GM18502 (cell line): ENCODE data around the gene LSM14B.

Source experiments
- ATAC-seq: cut with Tn5 transposase; IDR thresholded peaks from one replicate; pipeline ENCODE4 v1.9.1; 2021; ENCODE audit warnings: mild to moderate bottlenecking; ENCODE audit not compliant: unreplicated experiment, poor library complexity

The LSM14B gene

GRCh38 chr20:62131560-62132320 is 9.5 kb downstream of the LSM14B start:
- ATAC-seq = no peak

- no peak for ATAC-seq
These were observed 10.1 kb downstream of the LSM14B start for GRCh38 chr20:62132421-62132820.

GRCh38 chr20:62133051-62133845 is 11.0 kb downstream of the LSM14B start:
- no peak for ATAC-seq

- no peak for ATAC-seq
These were observed 11.6 kb downstream of the LSM14B start for GRCh38 chr20:62133864-62134263.

- ATAC-seq = no peak
These were observed 12.5 kb downstream of the LSM14B start for GRCh38 chr20:62134735-62135231.

GRCh38 chr20:62135573-62136266 is 13.4 kb downstream of the LSM14B start:
- no peak for ATAC-seq

GRCh38 chr20:62136283-62137091 is 14.2 kb downstream of the LSM14B start:
- ATAC-seq = peak; percentile 59

- ATAC-seq = no peak
These were observed 14.8 kb downstream of the LSM14B start for GRCh38 chr20:62137092-62137384.

- ATAC-seq = no peak
These were observed 15.4 kb downstream of the LSM14B start for GRCh38 chr20:62137478-62138203.

GRCh38 chr20:62138204-62138543 is 15.9 kb downstream of the LSM14B start:
- ATAC-seq = no peak

- no peak for ATAC-seq
These were observed 16.6 kb downstream of the LSM14B start for GRCh38 chr20:62138912-62139311.

- no peak for ATAC-seq
These were observed 17.4 kb downstream of the LSM14B start for GRCh38 chr20:62139636-62140035.

GRCh38 chr20:62141043-62141396 is 18.7 kb downstream of the LSM14B start:
- no peak for ATAC-seq

- ATAC-seq = no peak
These were observed 19.3 kb downstream of the LSM14B start for GRCh38 chr20:62141397-62142251.

- ATAC-seq = peak; percentile 22
These were observed 20.2 kb downstream of the LSM14B start for GRCh38 chr20:62142252-62143080.

GRCh38 chr20:62143081-62143956 is 21.0 kb downstream of the LSM14B start, which contains the start of the genes PSMA7 and SS18L1:
PSMA7 (minus strand) TSS chr20:62143394; CDS start chr20:62143303, 91 bp downstream.
SS18L1 (plus strand) TSS chr20:62143769; CDS start chr20:62143821, 52 bp downstream.
- peak; percentile 79 for ATAC-seq
